Measurements from ENCODE around the gene TALDO1.
A peak's percentile ranks its signal among the peaks of the same experiment; 100 is the strongest.

The TALDO1 gene

DNA sequence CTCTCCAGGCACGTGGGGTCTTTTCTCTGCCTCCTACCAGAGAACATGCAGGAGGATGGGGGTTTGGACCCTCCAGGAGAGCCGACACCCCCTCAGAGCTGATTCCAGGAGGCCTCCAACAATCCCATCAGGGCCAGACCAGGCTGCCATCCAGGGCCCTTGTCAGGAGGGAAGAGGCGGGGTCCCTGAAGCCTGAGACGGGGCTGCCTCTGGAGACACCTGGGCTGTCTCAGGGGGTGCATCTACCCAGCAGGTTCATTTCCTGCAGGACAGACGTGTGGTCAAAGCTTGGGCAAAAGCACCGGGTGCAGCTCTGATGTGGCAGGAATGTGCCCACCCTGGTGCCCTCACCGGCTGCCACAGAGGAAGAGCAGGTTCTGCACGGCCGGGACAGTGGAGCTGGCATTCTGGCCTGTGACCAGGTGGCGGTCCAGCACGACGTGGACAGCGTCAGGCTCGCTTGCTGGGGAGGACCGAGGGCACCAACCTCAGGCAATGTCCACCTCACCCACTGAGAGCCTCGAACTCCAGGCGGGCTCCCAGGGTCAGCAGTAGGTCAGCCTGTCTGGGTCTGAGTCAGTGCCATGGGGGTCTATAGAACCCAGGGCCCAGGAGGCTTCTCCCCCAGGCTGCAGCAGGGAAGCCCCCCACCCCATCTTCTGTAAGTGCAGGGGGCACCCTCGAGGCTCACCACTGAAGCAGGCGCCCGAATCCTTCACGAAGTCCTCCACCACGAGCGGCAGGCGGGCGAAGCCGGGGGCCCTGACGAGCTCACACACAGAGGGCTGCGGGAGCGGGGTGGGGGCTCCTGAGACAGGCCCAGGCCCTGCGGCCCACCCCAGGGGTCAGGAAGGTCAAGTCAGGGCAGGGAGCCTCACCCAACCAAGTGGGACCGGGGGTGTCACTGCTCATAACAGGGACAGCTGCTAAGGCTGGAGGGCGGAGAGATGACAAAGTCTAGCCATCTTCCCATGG is 23.7 kb downstream of the TALDO1 start:
- DNase-seq = no peak

DNA sequence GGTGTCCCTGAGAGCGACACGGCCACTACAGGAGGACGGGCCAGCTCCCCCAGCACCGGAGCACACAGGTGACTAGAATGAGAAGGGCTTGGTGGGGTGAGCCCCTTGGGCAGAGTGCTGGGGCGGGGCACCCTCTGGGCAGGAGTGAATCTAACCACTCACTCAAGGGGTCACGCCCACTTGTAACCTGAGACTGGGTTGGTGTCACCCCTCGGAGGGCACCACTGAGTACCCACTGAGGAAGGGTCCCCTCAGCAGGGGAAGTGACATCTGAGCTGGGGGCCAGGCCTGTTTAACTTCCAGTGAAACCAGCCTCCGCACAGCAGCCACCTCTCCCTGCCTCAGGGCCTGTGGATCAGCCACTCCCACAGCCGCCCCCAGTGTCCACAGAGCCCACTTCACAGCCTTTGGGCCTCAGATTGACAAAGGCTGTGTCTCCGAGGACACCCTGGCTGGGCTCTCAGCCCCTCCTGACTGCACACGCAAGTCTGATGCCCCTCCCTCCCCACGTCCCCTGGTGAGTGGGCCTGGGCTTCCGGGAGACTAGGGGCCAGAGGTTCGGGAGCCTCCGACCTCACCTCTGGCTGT is 24.4 kb downstream of the TALDO1 start:
- DNase-seq = no peak

- DNase-seq = no peak
These were observed 25.4 kb downstream of the TALDO1 start for GRCh38 chr11:772429-773390.

DNA sequence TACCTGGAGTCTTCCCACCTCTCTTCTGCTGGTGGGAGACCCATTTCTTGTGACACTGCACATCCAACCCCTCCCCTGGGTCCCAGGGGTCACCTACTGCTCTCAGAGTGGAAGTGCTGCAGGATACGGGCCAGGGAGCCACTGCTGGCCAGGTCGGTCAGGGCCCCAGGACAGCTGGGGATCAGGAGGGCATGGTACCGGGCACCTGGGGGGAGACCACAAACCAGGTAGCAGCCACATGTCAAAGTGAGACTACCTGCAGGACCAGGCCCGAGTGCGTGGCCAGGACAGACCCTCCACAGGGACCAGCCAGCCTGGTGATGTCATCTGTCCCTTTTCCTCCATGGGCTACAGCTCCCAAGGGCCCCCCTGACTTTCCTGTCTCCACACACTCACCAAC is 26.2 kb downstream of the TALDO1 start:
- DNase-seq = no peak

DNA sequence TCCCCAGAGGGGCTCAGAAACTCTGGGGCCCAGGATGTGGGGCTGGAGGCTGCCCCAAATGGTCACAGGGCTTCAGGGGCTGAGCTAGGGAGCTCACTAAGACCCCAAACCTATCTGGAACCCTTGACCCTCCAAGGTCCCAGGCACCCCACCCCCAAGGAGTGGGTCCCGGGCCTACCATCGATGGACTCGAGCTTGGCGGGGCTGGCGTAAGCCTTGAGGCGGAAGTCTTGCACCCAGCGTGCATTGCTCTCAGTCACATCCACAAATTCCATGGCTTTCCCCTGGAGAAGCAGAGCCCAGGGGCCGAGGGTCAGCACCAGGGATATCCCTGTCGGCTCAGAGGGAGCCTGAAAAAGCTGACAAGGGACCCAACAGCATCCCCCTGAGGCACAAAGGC is 26.6 kb downstream of the TALDO1 start:
- no peak for DNase-seq

DNA sequence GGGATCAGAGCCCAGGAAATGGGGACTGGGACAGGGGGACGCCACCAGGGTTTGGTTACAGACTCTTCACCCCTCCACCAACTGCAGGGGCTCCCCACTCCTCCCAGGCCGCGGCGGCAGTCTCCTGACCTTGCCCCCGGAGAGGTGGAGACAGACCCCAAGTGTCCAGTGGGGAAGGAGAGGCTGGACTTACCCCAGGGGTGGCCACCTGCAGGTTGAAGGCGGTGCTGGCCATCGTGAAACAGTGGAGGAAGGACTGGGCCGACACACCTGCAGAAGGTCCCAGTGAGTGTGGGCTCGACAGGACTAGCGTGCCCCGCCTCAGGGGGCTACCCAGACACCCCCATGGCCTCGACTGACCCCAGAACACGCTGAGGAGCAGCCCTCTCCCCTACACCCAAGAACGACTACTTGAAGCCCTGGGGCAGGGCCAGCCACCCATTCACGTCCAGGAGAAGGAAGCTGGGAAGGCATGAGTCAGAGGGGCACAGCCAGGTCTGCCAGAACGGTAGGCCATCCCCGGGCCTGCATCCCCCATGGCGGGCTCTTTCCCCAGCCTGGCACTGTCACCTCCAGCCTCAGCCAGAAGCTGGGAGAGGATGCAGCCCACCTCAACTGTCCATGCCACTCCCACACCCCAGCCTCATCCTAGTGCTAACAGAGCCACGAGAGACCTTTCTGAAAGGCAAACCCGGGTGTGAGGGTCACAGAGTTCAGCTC is 27.8 kb downstream of the TALDO1 start:
- DNase-seq = no peak

DNA sequence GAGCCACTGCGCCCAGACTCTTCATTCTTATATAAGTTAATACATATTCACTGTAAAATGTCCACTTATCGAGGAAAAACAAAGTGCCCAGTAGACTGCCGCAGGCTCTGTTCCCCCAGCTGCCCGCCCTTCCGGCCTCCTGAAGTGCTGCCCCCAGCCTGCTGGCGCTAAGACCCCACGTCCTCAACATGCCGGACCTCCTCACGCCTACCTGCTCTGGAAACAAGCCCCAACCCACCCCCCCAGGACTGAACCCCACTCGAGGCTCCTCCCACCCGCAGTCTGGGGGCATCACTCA is 28.9 kb downstream of the TALDO1 start:
- DNase-seq = no peak

DNA sequence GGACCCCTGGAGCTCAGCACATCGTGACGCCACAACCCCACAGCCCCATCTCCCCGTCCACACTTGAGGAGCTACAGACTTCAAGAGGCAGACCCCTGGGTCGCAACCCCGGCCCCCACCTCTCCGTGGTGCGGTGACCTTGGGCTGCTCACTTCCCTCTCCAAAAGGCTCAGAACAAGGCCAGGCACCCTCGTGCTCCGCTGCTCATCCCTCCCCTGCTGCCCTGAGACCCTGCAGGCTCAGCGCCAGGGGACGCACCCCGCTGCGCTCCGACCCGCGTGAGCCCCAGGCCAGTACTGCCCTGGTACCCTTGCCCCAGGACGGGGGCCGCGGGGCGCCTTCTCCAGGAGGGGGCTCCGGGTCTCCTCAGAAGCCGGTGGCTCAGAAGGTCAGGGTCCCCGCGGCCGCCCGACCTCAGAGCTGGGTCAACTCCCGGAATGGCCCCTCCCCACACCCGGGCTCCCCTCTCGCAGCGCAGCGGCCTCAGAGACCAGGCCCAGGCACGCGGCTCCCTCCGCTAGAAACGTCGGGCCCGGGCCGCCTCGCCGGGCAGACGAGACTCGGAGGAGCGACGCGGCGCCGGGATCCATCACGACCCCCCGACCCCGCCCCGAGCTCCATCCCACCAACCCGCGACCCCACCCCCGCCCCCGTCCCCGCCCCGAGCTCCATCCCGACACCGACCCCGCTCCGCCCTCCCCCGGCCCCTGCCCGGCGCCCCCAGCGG is 29.5 kb downstream of the TALDO1 start:
- peak; percentile 28 for DNase-seq

DNA sequence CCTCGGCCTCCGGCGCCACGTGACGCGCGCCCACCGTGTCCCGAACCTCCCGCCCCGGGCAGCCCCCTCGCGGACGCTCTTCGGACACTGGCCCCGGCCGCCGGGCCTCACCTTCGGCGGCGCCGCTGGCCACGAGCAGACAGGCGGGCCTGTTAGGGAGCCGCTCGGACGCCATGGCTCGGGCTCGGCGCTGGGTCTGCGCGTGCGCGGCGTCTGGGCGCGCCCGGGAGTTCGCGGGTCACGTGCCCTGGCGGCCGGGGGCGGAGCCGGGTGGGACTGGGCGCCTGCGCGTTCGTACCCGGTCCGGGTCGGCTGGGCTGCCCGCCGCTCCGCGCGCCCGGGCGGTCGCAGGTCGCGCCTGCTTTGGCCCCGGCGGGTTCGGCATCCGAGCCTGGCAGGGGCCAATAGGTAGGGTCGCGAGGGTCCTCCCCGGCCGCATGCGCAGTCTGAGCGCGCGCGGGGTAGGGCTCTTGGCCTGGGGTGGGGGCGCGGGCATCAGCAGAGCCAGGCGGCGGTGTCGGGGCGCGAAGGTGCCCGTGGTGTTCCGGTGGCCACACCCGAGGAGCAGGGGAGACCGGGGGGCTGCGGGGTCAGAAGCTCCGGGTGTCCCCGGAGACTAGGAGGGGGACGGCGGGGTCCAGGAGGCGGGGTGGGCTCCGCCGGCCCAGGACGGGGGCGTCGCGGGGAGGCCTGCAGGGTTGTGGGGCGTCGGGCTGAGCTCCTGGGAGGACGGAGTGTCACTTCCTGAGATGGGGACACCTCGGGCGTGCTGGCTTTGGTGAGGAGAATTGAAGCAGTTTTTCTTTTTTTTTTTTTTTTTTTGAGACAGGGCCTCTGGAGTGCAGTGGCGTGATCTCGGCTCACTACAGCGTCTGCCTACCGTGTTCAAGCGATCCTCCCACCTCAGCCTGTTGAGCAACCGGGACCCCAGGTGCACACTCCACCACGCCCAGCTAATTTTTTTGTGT is 30.3 kb downstream of the TALDO1 start, which contains the start of gene GATD1:
Gene GATD1 (minus strand): TSS at position 200 of the 968 bp plus-strand sequence. CDS start 25 bp downstream, at position 175.
- DNase-seq = peak; percentile 88

GRCh38 chr11:778976-779954 is 32.0 kb downstream of the TALDO1 start:
- DNase-seq = no peak

GRCh38 chr11:779955-780532 is 32.8 kb downstream of the TALDO1 start:
- DNase-seq = no peak

DNA sequence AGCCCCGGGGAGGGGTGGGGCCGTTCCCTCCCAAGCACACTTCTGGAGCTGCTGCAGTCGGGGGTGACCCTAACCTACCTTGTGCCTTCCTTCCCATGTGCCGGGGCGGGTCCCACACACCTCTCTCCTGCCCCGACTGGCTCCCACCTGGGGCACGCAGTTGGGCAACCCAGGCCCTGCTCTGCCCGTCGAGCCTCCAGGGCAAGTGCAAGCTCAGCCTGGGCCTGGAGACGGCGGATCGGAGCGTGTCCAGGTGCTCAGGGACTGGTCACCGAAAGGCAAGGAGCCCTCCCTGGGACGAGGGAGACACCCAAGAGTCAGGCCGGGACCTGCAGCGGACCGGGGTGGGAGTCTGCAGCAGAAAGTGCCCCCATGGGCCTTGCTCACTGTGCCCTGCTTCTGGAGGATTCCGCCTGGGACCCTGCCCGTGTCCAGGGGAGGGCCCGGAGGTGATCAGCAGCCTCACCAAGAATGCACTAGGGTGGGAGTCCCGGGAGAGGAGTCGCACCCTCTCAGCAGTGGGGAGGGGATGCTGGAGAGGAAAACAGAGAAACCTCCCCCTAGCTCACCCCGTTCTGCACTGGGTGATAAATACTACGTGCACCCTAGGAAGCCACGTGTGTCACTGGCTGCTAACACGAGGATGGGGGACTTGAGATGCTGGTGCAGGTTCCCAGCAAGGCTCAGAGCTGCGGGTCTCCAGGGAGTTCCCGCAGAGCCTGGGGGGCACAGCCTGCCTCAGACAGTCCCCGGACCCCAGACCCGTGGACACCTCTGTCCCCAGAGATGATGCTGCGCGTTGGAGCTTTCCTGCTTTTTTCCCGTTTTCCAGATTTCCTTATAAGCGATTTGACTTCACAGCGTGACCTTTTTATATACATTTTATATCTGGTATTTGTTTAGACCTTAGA is 35.3 kb downstream of the TALDO1 start:
- no peak for DNase-seq

GRCh38 chr11:783581-784015 is 36.3 kb downstream of the TALDO1 start:
- DNase-seq = peak; percentile 81

- no peak for DNase-seq
These were observed 39.2 kb downstream of the TALDO1 start for GRCh38 chr11:786235-787083.

DNA sequence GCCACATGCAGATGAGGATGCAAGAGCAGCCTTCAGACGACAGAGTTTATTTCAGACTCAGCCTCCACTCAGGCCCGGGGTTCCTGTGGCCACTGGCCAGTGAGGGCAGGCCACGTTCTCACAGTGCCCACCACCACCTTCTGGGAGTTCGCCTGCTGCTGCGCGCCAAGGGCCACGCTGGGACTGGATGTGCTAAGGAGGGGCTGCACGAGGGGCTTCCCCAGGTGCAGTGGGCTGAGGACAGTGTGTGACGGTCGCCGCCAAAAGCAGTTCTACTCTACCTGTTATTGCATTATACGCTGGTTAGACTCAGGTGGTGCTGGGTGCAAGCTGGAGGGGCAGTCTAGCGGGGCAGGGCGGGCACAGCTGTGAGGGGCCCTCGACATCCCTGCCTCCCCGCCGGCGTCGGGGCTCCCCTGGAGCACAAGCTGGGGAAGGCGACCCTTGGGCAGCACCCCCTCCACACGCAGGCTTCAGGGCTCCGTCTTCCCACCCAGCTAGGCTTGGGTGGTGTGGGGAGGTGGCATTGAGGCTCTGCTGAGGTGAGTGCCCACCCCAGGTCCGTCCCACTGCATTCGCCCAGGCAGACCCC is 39.9 kb downstream of the TALDO1 start:
- no peak for DNase-seq
